ENCODE data around the gene AHDC1.

- TF ChIP-seq EZH2phosphoT487 (IDR thresholded peaks at IDR 0.05; ENCODE audit: insufficient read depth, low read depth) (no peak), EZH2 (IDR thresholded peaks at IDR 0.05; ENCODE audit: insufficient read depth, poor library complexity, severe bottlenecking) (no peak)
These were observed 40.7 kb downstream of the AHDC1 start for GRCh38 chr1:27563341-27563590.
